GM12873 (cell line): ENCODE measurements around the gene IGFL2.

Experiments
- CTCF ChIP-seq: IDR thresholded peaks from 2 replicates; pipeline ENCODE4 v1.5.1; 2012; ENCODE audit warnings: low read depth, mild to moderate bottlenecking, moderate library complexity, low read length, control low read depth; ENCODE audit not compliant: insufficient read depth; ENCODE audit errors: missing control alignments

Gene IGFL2

DNA sequence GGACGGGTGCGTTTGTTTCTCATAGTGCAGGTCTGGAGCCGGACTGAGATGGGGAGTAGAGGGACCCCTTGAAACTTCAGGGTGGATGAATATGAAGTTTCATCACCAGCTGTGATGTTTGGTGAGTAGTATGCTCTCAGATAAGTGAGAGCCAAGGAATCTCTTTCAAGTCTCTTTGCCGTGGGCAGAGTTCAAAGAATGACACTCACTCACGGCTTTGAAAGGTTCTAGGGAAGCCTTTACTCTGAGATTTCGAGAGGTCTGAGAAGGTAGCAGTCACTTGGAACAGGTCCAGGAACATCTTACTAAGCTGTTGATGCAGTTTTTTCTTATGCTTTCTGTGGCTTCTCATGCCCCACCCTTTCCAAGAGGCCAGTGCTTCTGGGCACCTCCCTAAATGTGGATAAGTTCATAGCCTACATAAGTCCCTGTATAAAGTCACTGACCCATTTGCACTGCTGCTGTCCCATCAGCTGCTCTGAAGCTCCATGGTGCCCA is at the start of gene IGFL2:
Gene IGFL2, plus strand, starts transcription at position 448 of the 498 bp plus-strand sequence. Its CDS starts 41 bp downstream, at position 489.
- no peak for TF ChIP-seq CTCF

DNA sequence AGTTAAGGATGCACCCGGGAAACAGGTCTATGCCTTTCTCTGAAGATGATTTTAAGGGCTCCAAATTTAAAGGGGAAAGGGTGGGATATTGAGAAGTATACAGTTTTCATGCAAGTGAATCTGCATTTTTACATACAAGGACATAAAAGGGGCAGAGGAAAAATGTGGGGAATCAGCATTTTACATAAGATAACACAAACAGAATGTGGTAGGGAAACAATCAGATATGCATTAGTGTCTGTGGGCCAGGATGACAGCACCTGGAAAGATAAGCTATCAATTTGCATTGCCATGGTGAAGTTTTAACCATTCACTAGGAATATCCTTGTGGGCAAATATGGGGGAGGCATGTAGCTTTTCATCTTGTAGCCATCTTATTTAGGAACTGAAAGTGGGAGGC is 47.7 kb upstream of the IGFL2 start:
- no peak for TF ChIP-seq CTCF

GRCh38 chr19:46101293-46101692 is 46.7 kb upstream of the IGFL2 start:
- TF ChIP-seq CTCF = no peak

- no peak for TF ChIP-seq CTCF
These were observed 40.7 kb upstream of the IGFL2 start for GRCh38 chr19:46107371-46107770.

- TF ChIP-seq CTCF = no peak
These were observed 38.2 kb upstream of the IGFL2 start for GRCh38 chr19:46109876-46110275.

- TF ChIP-seq CTCF = no peak
These were observed 36.7 kb upstream of the IGFL2 start for GRCh38 chr19:46111376-46111775.

GRCh38 chr19:46112527-46112926 is 35.5 kb upstream of the IGFL2 start:
- TF ChIP-seq CTCF = no peak
